PC-3 (cell line): ENCODE measurements around the gene PHF2. TPM values are rescaled to one million over a fixed set of nuclear protein-coding genes. Genes with fewer than 3 reads are reported as not detected.

Experiments
- ATAC-seq: fragments of 200-7000 bp; cut with Tn5 transposase; 2 replicates; pipeline ENCODE4 v1.9.1; 2020; ENCODE audit warnings: mild to moderate bottlenecking, moderate library complexity
- BruUV-seq: library from RNA; stranded (reverse); fragments of 400-500 nt; replicated peaks from 2 replicates; lab custom pipeline; 2021; lab: Mats Ljungman, UMichigan
- CTCF ChIA-PET: fragments of 300-600 bp; sonication (Branson Sonifier 250); formaldehyde crosslinking; loops from one replicate; lab custom pipeline; 2022; ENCODE audit warnings: antibody characterized with exemption; lab: Charles Lee
- POLR2A ChIA-PET: fragments of 300-600 bp; sonication (Branson Sonifier 250); formaldehyde crosslinking; loops from one replicate; lab custom pipeline; 2022; ENCODE audit warnings: antibody characterized with exemption; ENCODE audit not compliant: unreplicated experiment; lab: Charles Lee
- DNase-seq: peaks from one replicate; pipeline ENCODE4 v3.0.0-alpha.2; 2015
- H2AFZ ChIP-seq: fragments of 300-600 bp; sonication (generic); 2 replicates; pipeline ENCODE4 v1.6.0; 2016; ENCODE audit warnings: antibody characterized with exemption, low read length
- H3F3A ChIP-seq: fragments of 300-600 bp; sonication (generic); one replicate; pipeline ENCODE4 v1.6.0; 2017; ENCODE audit warnings: antibody characterized with exemption, low read length, control low read depth, mild to moderate bottlenecking; ENCODE audit not compliant: unreplicated experiment
- H3K27ac ChIP-seq: fragments of 300-600 bp; sonication (generic); 2 replicates; pipeline ENCODE4 v1.5.1; 2016; ENCODE audit warnings: mild to moderate bottlenecking, low read length
- H3K27me3 ChIP-seq: fragments of 300-600 bp; sonication (generic); 2 replicates; pipeline ENCODE4 v1.6.1; 2016; ENCODE audit warnings: low read length, mixed read lengths
- H3K36me3 ChIP-seq: fragments of 300-600 bp; sonication (generic); 2 replicates; pipeline ENCODE4 v1.6.1; 2016; ENCODE audit warnings: low read depth, mixed run types, low read length, mixed read lengths
- H3K4me1 ChIP-seq: fragments of 300-600 bp; sonication (generic); 2 replicates; pipeline ENCODE4 v1.5.1; 2016; ENCODE audit warnings: low read length; ENCODE audit not compliant: insufficient read depth
- H3K4me2 ChIP-seq: fragments of 300-600 bp; sonication (generic); 2 replicates; pipeline ENCODE4 v1.6.0; 2016; ENCODE audit warnings: low read length
- H3K4me3 ChIP-seq: fragments of 300-600 bp; sonication (generic); 2 replicates; pipeline ENCODE4 v1.5.1; 2016; ENCODE audit warnings: mild to moderate bottlenecking, low read length, mixed read lengths
- H3K79me2 ChIP-seq: fragments of 300-600 bp; sonication (generic); 2 replicates; pipeline ENCODE4 v1.6.1; 2017; ENCODE audit warnings: low read length, mixed read lengths
- H3K9ac ChIP-seq: fragments of 300-600 bp; sonication (generic); 2 replicates; pipeline ENCODE4 v1.6.0; 2016; ENCODE audit warnings: mild to moderate bottlenecking, low read length
- H3K9me2 ChIP-seq: fragments of 300-600 bp; sonication (generic); replicated peaks from 2 replicates; pipeline ENCODE4 v1.6.1; 2016; ENCODE audit warnings: mixed run types, low read length, mixed read lengths
- H3K9me3 ChIP-seq: fragments of 300-600 bp; sonication (generic); 2 replicates; pipeline ENCODE4 v1.6.1; 2016; ENCODE audit warnings: low read length, mixed read lengths
- H4K20me1 ChIP-seq: fragments of 300-600 bp; sonication (generic); 2 replicates; pipeline ENCODE4 v1.6.1; 2016; ENCODE audit warnings: low read length, mixed read lengths
- EZH2 ChIP-seq: fragments of 300-600 bp; sonication (generic); IDR thresholded peaks from one replicate; pipeline ENCODE4 v1.6.1; 2017; ENCODE audit warnings: antibody characterized with exemption, mild to moderate bottlenecking, low read length; ENCODE audit not compliant: unreplicated experiment
- EZH2phosphoT487 ChIP-seq: fragments of 300-600 bp; sonication (generic); IDR thresholded peaks from 2 replicates; pipeline ENCODE4 v1.6.1; 2018; ENCODE audit warnings: mild to moderate bottlenecking, antibody characterized with exemption, low read length, borderline replicate concordance
- intact Hi-C: fragments of 100-400 bp; cut with micrococcal nuclease; formaldehyde crosslinking; loops from 2 replicates; pipeline ENCODE4 v1.9.0; 2023
- total RNA-seq: library from RNA; depleted of rRNA; stranded (reverse); fragments of >200 nt; gene quantifications from 2 replicates; pipeline ENCODE4 v1.2.3, GENCODE V29; 2014
- TF ChIP-seq, protein P1 (sequence below): fragments of 300-600 bp; sonication (generic); conservative IDR thresholded peaks from 2 replicates; pipeline ENCODE4 v1.5.1; 2017; ENCODE audit warnings: antibody characterized with exemption, low read depth, mild to moderate bottlenecking, low read length

Gene PHF2
- total RNA-seq, 1 experiment from 2014 or later: 10.6 TPM

DNA sequence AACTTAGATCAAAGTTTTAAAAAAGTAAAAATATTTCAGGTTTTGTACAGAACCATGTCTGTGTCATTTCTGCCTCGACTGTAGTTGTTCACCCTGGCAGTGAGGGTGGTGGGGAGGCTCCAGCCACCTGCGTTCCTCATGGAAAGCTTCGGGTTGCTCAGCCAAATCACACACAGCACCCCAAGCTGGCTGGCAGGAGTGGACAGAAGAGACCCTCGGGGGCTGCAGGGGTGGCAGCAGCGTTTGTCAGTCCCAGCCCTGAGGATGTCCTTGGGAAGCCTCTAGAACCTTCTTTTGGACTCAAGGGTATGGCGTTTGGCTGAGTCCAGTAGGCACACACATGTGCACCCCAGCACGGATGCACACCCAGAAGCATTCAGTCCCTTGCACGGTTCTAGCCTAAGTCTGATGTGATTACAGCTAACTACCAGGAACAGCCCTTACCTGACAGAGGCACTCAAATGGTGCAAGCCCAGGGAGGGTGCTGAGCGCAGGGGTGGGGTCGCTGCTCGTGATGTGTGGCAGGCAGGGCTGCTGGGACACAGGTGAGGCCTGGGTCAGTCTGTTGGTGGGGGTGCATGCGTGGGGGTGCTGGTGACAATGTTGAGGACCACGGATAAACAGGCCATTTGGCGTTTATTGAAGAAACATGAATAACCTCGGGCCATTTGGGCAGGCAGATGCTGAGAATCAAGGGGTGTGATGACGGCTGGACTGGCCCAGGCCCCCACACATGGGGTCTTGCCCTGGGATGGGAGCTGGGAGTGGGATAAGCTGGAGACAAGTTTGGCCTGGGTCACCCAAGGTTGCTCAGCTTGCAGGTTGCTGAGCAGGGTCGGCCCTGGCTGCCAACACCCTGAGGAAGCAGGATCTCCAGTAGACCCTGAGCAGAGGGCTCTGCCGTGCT, 103.4 kb downstream of the PHF2 start:
- intact Hi-C loops: no loop called here
- Histone ChIP-seq H3K27me3 (no peaks in the 10 kb centered on the region), H3K9ac (no peak overlapping the region), H3K4me1 (0 out of 2 replicates have a peak, but pooled peaks cover under 1% of the 10 kb centered on the region), H3K27ac (no peak overlapping the region), H3K4me2 (no peak overlapping the region), H3K4me3 (no peak overlapping the region), H3K9me3 (no peaks in the 10 kb centered on the region), H3F3A (no peaks in the 10 kb centered on the region), H2AFZ (no peak overlapping the region), H3K36me3 (no peaks in the 10 kb centered on the region), H3K79me2 (no peaks in the 10 kb centered on the region), H4K20me1 (no peaks in the 10 kb centered on the region), H3K9me2 (no peaks in the 10 kb centered on the region)
- ChIA-PET CTCF (no interaction called here), POLR2A (no interaction called here)
- TF ChIP-seq EZH2 (no peak), EZH2phosphoT487 (no peak)
- TF ChIP-seq, protein P1, sequence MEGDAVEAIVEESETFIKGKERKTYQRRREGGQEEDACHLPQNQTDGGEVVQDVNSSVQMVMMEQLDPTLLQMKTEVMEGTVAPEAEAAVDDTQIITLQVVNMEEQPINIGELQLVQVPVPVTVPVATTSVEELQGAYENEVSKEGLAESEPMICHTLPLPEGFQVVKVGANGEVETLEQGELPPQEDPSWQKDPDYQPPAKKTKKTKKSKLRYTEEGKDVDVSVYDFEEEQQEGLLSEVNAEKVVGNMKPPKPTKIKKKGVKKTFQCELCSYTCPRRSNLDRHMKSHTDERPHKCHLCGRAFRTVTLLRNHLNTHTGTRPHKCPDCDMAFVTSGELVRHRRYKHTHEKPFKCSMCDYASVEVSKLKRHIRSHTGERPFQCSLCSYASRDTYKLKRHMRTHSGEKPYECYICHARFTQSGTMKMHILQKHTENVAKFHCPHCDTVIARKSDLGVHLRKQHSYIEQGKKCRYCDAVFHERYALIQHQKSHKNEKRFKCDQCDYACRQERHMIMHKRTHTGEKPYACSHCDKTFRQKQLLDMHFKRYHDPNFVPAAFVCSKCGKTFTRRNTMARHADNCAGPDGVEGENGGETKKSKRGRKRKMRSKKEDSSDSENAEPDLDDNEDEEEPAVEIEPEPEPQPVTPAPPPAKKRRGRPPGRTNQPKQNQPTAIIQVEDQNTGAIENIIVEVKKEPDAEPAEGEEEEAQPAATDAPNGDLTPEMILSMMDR: no peak
- no TSS peak for BruUV-seq
- DNase-seq (no peak), ATAC-seq (no peak)

DNA sequence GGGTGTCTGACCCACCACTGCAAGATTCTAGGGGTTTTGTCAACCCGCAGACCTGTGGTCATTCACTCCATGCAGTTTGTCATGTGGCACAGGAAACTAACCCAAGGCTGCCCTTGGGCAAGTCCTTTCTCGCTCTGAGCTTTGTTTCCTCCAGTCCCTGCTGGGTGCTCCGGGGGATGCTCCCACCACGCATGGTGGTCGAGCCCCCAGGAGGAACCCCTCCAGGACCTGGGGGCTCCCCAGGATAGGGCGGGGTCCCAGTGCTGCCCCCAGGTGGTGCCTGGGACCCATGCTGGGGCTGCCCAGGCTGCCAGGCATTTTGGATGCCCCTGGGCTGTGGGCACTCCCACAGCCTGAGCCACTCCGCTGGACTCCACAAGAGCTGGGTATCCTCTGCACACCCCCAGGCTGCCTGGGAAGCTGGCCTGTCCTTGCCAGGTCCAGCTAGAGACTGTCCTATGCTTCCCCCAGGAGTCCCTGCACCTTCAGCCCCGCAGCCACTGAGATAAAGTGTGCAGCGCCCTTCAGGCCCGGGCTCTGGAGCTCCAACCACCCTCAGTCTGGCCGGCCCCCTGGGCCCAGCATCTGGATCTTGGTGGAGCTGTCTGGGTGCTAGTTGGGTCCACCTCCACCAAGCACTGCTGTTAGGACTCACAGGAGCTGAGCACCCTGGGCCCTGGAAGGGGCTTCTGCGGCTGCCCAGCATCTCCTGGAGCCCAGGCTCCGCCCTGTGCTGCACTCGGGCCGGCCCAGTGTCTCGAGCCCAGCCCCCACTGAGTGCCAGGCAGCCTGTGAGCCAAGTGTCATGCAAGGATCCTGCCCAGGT, 104.3 kb downstream of the PHF2 start:
- Histone ChIP-seq H3K9me3 (no peaks in the 10 kb centered on the region), H4K20me1 (no peaks in the 10 kb centered on the region), H3F3A (no peaks in the 10 kb centered on the region), H3K9ac (no peak overlapping the region), H3K4me2 (no peak overlapping the region), H3K9me2 (no peaks in the 10 kb centered on the region), H3K4me1 (0 out of 2 replicates have a peak, but pooled peaks cover 4% of the 10 kb centered on the region), H3K27me3 (no peaks in the 10 kb centered on the region), H3K27ac (no peak overlapping the region), H2AFZ (no peak overlapping the region), H3K79me2 (no peaks in the 10 kb centered on the region), H3K4me3 (no peak overlapping the region), H3K36me3 (no peaks in the 10 kb centered on the region)
- DNase-seq (no peak), ATAC-seq (no peak)
- POLR2A ChIA-PET: no interaction called here
- no TSS peak for BruUV-seq
- TF ChIP-seq, protein P1: peak; percentile 14; the same call in 1 of the 2 replicates
- TF ChIP-seq EZH2phosphoT487: no peak
- intact Hi-C loops: no loop called here
- CTCF ChIA-PET: no interaction called here
